GM23338 (cell line): ENCODE measurements around the gene WNT5B. TPM values are rescaled to one million over a fixed set of nuclear protein-coding genes. Genes with fewer than 3 reads are reported as not detected.

Experiments
- ATAC-seq: fragments of 200-7000 bp; cut with Tn5 transposase; 3 replicates; pipeline ENCODE4 v1.9.1; 2020
- DNase-seq: peaks from one replicate; pipeline ENCODE4 v3.0.0-alpha.2; 2015; ENCODE audit warnings: low spot score
- H2AFZ ChIP-seq: fragments of 200-600 bp; sonication (generic); 2 replicates; pipeline ENCODE4 v1.8.0; 2016; ENCODE audit warnings: antibody characterized with exemption, mild to moderate bottlenecking, moderate library complexity
- H3F3A ChIP-seq: fragments of 200-600 bp; sonication (generic); replicated peaks from 2 replicates; pipeline ENCODE4 v1.8.0; 2017; ENCODE audit warnings: antibody characterized with exemption, mixed run types, low read depth
- H3K27ac ChIP-seq: fragments of 200-600 bp; sonication (generic); 2 replicates; pipeline ENCODE4 v1.6.1; 2016; ENCODE audit warnings: low read depth
- H3K27me3 ChIP-seq: fragments of 200-600 bp; sonication (generic); 2 replicates; pipeline ENCODE4 v1.8.0; 2016; ENCODE audit warnings: mild to moderate bottlenecking, mixed run types, moderate library complexity; ENCODE audit not compliant: insufficient read depth
- H3K36me3 ChIP-seq: fragments of 200-600 bp; sonication (generic); 2 replicates; pipeline ENCODE4 v1.8.0; 2016; ENCODE audit warnings: mild to moderate bottlenecking; ENCODE audit not compliant: insufficient read depth
- H3K4me1 ChIP-seq: fragments of 200-600 bp; sonication (generic); 2 replicates; pipeline ENCODE4 v1.8.0; 2016; ENCODE audit warnings: mild to moderate bottlenecking, moderate library complexity; ENCODE audit not compliant: insufficient read depth
- H3K4me2 ChIP-seq: fragments of 200-600 bp; sonication (generic); 2 replicates; pipeline ENCODE4 v1.7.1; 2017; ENCODE audit warnings: mixed run types
- H3K4me3 ChIP-seq: fragments of 200-600 bp; sonication (generic); 2 replicates; pipeline ENCODE4 v1.6.1; 2016; ENCODE audit warnings: mixed run types
- H3K79me2 ChIP-seq: fragments of 200-600 bp; sonication (generic); replicated peaks from 2 replicates; pipeline ENCODE4 v1.8.0; 2017; ENCODE audit warnings: mild to moderate bottlenecking; ENCODE audit not compliant: insufficient read depth
- H3K9me2 ChIP-seq: fragments of 200-600 bp; sonication (generic); 2 replicates; pipeline ENCODE4 v1.8.0; 2017; ENCODE audit not compliant: insufficient read depth
- H4K20me1 ChIP-seq: fragments of 200-600 bp; sonication (generic); replicated peaks from 2 replicates; pipeline ENCODE4 v1.8.0; 2017; ENCODE audit warnings: mild to moderate bottlenecking; ENCODE audit not compliant: insufficient read depth
- H3K27ac Mint-ChIP-seq: 2 replicates; pipeline ENCODE4 v1.8.0; 2020; ENCODE audit warnings: inconsistent platforms, mild to moderate bottlenecking, moderate library complexity, mixed read lengths
- H3K27me3 Mint-ChIP-seq: 3 replicates; pipeline ENCODE4 v1.8.0; 2022; ENCODE audit warnings: low read depth, mild to moderate bottlenecking, moderate library complexity, mixed read lengths, inconsistent platforms; ENCODE audit not compliant: insufficient read depth, poor library complexity
- H3K36me3 Mint-ChIP-seq: 3 replicates; pipeline ENCODE4 v1.8.0; 2021; ENCODE audit warnings: low read depth, mild to moderate bottlenecking, inconsistent platforms, moderate library complexity, mixed read lengths
- H3K4me1 Mint-ChIP-seq: 3 replicates; pipeline ENCODE4 v1.8.0; 2020; ENCODE audit warnings: mild to moderate bottlenecking, inconsistent platforms, mixed read lengths
- H3K4me3 Mint-ChIP-seq: 3 replicates; pipeline ENCODE4 v1.8.0; 2021; ENCODE audit warnings: moderate library complexity, mild to moderate bottlenecking, inconsistent platforms, mixed read lengths
- H3K9me3 Mint-ChIP-seq: 3 replicates; pipeline ENCODE4 v1.8.0; 2020; ENCODE audit warnings: moderate library complexity, mild to moderate bottlenecking, inconsistent platforms, mixed read lengths
- EZH2phosphoT487 ChIP-seq: fragments of 200-600 bp; sonication (generic); IDR thresholded peaks from one replicate; pipeline ENCODE4 v1.8.1; 2018; ENCODE audit warnings: antibody characterized with exemption; ENCODE audit not compliant: unreplicated experiment
- NANOG ChIP-seq: IDR thresholded peaks from 2 replicates; pipeline ENCODE4 v1.6.1; 2016; ENCODE audit warnings: antibody characterized with exemption, borderline replicate concordance
- POLR2AphosphoS5 ChIP-seq: IDR thresholded peaks from 2 replicates; pipeline ENCODE4 v1.6.1; 2016; ENCODE audit warnings: antibody characterized with exemption, low read depth
- polyA plus RNA-seq: library from polyadenylated mRNA; unstranded; fragments of >200 nt; fragmentation: Nextera tagmentation; extraction: Ambion mirVana; gene quantifications from 2 replicates; pipeline ENCODE4 v1.2.1, GENCODE V29; 2016
- total RNA-seq: library from RNA; depleted of rRNA; stranded (reverse); fragments of >200 nt; shearing (Covaris generic); gene quantifications from 2 replicates; pipeline ENCODE4 v1.2.3, GENCODE V29; 2014
- TF ChIP-seq, protein P1 (sequence below): IDR thresholded peaks from one replicate; pipeline ENCODE4 v1.6.1; 2018; ENCODE audit warnings: antibody characterized with exemption; ENCODE audit not compliant: unreplicated experiment
- TF ChIP-seq, protein P2 (sequence below): IDR thresholded peaks from 2 replicates; pipeline ENCODE4 v1.6.1; 2016; ENCODE audit warnings: antibody characterized with exemption
- TF ChIP-seq, protein P3 (sequence below): fragments of 250-450 bp; sonication (Bioruptor Pico); IDR thresholded peaks from 2 replicates; pipeline ENCODE4 v1.5.0; 2020; ENCODE audit warnings: mild to moderate bottlenecking, moderate library complexity

Gene WNT5B
- total and polyA plus RNA-seq, 2 experiments from 2014 or later, result 1.4 to 2.7 TPM

DNA sequence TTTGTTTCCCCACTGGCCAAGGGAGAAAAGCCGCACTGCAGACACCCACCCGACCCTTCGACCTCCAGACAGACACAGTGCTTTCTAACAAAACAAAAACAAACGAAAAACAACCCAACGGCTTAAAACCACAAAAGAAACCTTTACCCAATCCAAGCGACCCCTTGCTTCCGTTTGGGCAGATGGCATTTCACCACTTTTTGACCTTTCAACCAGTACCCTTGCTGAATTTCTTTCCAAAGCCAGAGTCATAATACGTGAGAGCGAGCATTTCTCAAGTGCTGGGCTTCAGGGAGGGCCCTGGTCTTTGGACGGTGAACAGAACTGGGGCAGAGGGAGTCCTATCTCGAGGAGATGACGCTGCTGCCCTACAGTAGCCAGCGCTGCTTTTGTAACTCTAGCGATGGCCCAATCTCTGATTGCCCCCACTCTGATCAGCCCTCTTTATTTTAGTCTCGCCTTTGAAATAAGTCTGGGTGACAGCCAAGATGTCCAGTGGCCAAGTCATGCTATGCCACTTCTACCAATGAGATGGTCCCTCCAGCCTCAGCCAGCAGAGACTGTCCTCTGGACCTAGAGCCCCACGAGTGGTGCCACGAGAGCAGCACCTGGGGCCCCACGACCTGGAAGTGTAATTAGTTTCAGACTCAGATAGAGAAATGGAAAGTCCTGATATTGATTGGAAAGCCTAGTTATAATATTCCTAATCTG lies 40.0 kb downstream of the WNT5B start (continued):
- TF ChIP-seq EZH2phosphoT487, result no peak

DNA sequence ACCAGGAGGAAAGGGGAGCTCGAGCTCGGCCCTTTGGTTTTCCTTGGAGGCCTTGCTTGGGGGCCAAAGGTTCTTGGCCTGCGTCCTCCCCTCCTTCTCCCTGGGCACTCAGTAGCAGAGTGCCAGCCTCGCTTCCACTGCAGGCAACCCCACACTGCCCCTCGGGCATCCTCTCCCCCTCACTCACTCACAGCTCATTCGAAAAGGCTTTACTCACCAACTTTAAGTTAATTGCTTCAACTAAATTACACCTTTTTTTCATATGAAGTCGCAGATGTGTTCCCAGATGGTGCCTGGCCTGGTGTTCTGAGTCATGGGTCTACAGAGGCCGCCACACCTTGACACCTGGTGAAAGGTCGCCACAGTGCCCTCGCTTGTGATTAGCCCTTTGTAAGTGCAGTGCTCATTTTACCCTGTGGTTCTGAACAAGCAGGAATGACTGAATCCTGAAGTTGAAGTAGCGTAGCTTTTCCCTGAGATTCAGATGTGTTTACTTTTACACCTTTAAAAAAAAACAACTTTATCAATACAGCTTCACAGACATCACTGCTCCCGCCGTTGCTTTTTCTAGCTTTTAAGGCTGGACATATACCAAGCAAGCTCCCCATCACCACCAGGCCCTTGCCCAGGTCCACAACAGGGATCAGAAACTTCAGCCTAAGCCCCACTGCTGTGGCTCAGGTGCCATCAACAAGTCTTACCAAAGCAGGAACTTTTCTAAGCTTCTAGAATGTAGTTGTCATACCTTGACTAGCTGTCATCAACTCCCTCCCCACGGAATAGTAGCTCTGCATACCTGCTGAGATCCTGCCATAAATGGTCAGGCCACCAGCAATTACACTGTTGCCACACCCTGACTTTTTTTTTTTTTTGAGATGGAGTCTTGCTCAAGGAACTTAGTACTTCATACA lies 41.6 kb downstream of the WNT5B start:
- Histone ChIP-seq H3K27me3 (no peaks in the 10 kb centered on the region), H3K4me2 (no peak overlapping the region), H3K79me2 (no peaks in the 10 kb centered on the region), H3K9me2 (no peaks in the 10 kb centered on the region), H3K4me3 (no peak overlapping the region), H3K4me1 (no peaks in the 10 kb centered on the region), H3K27ac (no peak overlapping the region), H4K20me1 (no peaks in the 10 kb centered on the region), H3F3A (no peaks in the 10 kb centered on the region), H2AFZ (peak overlapping the region; percentile 47; the same call in 1 of the 2 replicates), H3K36me3 (no peaks in the 10 kb centered on the region)
- Mint-ChIP-seq H3K27me3 (peaks cover 9% of the 10 kb centered on the region), H3K27ac (no peak overlapping the region), H3K4me3 (no peak overlapping the region), H3K36me3 (no peaks in the 10 kb centered on the region), H3K4me1 (peaks cover 4% of the 10 kb centered on the region; the same call in 1 of the 3 replicates), H3K9me3 (no peaks in the 10 kb centered on the region)
- DNase-seq (no peak), ATAC-seq (no peak)
- TF ChIP-seq POLR2AphosphoS5 (no peak), NANOG (no peak)
- TF ChIP-seq, protein P1, sequence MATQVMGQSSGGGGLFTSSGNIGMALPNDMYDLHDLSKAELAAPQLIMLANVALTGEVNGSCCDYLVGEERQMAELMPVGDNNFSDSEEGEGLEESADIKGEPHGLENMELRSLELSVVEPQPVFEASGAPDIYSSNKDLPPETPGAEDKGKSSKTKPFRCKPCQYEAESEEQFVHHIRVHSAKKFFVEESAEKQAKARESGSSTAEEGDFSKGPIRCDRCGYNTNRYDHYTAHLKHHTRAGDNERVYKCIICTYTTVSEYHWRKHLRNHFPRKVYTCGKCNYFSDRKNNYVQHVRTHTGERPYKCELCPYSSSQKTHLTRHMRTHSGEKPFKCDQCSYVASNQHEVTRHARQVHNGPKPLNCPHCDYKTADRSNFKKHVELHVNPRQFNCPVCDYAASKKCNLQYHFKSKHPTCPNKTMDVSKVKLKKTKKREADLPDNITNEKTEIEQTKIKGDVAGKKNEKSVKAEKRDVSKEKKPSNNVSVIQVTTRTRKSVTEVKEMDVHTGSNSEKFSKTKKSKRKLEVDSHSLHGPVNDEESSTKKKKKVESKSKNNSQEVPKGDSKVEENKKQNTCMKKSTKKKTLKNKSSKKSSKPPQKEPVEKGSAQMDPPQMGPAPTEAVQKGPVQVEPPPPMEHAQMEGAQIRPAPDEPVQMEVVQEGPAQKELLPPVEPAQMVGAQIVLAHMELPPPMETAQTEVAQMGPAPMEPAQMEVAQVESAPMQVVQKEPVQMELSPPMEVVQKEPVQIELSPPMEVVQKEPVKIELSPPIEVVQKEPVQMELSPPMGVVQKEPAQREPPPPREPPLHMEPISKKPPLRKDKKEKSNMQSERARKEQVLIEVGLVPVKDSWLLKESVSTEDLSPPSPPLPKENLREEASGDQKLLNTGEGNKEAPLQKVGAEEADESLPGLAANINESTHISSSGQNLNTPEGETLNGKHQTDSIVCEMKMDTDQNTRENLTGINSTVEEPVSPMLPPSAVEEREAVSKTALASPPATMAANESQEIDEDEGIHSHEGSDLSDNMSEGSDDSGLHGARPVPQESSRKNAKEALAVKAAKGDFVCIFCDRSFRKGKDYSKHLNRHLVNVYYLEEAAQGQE, result no peak
- TF ChIP-seq, protein P2, sequence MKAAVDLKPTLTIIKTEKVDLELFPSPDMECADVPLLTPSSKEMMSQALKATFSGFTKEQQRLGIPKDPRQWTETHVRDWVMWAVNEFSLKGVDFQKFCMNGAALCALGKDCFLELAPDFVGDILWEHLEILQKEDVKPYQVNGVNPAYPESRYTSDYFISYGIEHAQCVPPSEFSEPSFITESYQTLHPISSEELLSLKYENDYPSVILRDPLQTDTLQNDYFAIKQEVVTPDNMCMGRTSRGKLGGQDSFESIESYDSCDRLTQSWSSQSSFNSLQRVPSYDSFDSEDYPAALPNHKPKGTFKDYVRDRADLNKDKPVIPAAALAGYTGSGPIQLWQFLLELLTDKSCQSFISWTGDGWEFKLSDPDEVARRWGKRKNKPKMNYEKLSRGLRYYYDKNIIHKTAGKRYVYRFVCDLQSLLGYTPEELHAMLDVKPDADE, result no peak
- TF ChIP-seq, protein P3, sequence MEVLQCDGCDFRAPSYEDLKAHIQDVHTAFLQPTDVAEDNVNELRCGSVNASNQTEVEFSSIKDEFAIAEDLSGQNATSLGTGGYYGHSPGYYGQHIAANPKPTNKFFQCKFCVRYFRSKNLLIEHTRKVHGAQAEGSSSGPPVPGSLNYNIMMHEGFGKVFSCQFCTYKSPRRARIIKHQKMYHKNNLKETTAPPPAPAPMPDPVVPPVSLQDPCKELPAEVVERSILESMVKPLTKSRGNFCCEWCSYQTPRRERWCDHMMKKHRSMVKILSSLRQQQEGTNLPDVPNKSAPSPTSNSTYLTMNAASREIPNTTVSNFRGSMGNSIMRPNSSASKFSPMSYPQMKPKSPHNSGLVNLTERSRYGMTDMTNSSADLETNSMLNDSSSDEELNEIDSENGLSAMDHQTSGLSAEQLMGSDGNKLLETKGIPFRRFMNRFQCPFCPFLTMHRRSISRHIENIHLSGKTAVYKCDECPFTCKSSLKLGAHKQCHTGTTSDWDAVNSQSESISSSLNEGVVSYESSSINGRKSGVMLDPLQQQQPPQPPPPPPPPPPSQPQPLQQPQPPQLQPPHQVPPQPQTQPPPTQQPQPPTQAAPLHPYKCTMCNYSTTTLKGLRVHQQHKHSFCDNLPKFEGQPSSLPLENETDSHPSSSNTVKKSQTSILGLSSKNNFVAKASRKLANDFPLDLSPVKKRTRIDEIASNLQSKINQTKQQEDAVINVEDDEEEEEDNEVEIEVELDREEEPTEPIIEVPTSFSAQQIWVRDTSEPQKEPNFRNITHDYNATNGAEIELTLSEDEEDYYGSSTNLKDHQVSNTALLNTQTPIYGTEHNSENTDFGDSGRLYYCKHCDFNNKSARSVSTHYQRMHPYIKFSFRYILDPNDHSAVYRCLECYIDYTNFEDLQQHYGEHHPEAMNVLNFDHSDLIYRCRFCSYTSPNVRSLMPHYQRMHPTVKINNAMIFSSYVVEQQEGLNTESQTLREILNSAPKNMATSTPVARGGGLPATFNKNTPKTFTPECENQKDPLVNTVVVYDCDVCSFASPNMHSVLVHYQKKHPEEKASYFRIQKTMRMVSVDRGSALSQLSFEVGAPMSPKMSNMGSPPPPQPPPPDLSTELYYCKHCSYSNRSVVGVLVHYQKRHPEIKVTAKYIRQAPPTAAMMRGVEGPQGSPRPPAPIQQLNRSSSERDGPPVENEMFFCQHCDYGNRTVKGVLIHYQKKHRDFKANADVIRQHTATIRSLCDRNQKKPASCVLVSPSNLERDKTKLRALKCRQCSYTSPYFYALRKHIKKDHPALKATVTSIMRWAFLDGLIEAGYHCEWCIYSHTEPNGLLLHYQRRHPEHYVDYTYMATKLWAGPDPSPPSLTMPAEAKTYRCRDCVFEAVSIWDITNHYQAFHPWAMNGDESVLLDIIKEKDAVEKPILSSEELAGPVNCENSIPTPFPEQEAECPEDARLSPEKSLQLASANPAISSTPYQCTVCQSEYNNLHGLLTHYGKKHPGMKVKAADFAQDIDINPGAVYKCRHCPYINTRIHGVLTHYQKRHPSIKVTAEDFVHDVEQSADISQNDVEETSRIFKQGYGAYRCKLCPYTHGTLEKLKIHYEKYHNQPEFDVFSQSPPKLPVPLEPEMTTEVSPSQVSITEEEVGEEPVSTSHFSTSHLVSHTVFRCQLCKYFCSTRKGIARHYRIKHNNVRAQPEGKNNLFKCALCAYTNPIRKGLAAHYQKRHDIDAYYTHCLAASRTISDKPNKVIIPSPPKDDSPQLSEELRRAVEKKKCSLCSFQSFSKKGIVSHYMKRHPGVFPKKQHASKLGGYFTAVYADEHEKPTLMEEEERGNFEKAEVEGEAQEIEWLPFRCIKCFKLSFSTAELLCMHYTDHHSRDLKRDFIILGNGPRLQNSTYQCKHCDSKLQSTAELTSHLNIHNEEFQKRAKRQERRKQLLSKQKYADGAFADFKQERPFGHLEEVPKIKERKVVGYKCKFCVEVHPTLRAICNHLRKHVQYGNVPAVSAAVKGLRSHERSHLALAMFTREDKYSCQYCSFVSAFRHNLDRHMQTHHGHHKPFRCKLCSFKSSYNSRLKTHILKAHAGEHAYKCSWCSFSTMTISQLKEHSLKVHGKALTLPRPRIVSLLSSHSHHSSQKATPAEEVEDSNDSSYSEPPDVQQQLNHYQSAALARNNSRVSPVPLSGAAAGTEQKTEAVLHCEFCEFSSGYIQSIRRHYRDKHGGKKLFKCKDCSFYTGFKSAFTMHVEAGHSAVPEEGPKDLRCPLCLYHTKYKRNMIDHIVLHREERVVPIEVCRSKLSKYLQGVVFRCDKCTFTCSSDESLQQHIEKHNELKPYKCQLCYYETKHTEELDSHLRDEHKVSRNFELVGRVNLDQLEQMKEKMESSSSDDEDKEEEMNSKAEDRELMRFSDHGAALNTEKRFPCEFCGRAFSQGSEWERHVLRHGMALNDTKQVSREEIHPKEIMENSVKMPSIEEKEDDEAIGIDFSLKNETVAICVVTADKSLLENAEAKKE, result no peak
